OCI-M2 (cell line): Measurements from ENCODE around the gene UBXN11.

Experiments
- DNase-seq: peaks from one replicate; lab custom pipeline; 2025; ENCODE audit not compliant: unreplicated experiment; lab: John Stamatoyannopoulos, UW

The UBXN11 gene, protein sequence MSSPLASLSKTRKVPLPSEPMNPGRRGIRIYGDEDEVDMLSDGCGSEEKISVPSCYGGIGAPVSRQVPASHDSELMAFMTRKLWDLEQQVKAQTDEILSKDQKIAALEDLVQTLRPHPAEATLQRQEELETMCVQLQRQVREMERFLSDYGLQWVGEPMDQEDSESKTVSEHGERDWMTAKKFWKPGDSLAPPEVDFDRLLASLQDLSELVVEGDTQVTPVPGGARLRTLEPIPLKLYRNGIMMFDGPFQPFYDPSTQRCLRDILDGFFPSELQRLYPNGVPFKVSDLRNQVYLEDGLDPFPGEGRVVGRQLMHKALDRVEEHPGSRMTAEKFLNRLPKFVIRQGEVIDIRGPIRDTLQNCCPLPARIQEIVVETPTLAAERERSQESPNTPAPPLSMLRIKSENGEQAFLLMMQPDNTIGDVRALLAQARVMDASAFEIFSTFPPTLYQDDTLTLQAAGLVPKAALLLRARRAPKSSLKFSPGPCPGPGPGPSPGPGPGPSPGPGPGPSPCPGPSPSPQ

DNA sequence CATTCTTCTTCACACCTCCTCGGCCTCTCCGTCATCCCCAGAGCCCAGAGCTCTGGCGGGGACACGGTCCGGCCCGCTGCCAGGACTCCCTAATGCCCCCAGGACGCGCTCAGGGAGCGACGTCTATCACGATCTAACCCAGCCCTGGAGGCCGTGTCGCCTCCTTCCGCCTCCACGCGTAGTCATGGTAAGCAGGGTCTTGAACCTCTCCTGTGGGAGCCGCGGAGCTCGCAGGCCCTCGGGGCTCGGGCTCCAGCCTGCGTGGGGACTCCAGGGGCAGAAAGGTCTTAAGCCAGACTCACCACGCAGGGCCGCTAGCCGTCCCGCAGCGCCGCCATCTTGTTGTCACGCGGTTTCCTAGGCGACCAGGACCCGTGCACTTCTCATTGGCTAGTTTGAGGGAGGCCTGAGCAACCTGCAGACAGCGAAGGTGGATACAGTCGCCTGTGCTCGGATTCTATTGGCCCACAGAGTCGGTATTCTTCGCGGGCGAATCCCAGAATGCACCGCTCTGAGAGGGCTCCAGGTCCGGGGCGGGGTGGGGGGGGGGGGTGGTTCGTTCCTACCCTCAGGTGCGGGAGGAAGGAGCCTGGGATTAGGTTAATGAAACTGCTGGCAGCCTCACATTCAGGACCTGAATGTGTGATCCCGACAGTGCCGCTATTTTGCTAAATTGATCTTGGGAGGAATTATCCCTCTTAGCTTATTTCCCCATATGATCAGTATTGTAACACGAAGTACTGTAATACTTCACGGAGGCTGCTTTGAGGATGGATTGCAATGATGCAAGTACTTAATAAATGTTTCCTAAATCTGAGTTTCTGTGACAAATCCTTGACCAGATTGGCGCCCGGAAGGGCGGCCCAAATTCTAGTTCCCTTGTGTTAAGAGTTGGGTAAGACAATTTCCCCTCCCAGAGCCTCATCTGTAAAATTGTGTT lies at the start of gene UBXN11:
TSS of gene UBXN11 (minus strand) at position 347 of the 940 bp plus-strand sequence. CDS start 3,753 bp downstream, outside the sequence.
- peak; percentile 64 for DNase-seq

DNA sequence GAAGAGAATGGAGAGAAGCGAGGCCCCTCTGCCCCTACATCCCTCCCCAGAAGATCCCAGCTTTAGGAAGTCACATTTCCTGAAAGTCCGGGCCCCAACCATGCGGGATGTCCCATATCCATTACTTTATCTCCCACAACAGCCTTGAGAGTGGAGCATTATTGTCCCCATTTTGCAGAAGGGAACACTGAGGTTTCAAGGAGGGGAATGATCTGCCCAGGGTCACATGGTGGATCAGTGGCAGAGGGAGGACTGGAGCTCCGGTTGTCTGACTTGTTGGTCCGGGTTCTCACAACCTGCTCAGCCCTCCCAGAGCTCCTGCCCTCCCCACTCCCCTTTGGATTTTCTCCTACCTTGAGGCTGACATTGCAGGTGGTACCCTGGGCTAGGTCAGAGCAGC lies 49.7 kb upstream of the UBXN11 start:
- DNase-seq, result no peak

DNA sequence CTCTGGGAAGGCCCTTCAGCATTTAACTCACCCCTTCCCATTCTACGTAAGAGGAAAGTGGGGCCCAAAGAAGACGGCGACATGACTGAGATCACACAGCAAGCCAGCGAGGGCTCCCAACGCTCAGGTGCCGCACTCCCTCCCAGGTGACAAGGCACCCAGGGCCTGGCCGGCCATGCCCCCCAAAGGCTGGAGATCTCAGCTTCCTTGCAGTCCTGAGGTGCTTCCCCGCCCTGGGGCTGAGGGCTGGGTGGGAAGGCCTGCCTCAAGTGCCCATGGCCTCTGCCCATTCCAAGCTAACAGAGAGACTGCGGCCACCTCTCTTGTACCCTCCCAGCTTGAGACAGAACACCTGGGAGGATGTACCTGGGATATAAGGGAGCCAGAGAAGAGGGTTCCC lies 48.5 kb upstream of the UBXN11 start:
- DNase-seq, result no peak

DNA sequence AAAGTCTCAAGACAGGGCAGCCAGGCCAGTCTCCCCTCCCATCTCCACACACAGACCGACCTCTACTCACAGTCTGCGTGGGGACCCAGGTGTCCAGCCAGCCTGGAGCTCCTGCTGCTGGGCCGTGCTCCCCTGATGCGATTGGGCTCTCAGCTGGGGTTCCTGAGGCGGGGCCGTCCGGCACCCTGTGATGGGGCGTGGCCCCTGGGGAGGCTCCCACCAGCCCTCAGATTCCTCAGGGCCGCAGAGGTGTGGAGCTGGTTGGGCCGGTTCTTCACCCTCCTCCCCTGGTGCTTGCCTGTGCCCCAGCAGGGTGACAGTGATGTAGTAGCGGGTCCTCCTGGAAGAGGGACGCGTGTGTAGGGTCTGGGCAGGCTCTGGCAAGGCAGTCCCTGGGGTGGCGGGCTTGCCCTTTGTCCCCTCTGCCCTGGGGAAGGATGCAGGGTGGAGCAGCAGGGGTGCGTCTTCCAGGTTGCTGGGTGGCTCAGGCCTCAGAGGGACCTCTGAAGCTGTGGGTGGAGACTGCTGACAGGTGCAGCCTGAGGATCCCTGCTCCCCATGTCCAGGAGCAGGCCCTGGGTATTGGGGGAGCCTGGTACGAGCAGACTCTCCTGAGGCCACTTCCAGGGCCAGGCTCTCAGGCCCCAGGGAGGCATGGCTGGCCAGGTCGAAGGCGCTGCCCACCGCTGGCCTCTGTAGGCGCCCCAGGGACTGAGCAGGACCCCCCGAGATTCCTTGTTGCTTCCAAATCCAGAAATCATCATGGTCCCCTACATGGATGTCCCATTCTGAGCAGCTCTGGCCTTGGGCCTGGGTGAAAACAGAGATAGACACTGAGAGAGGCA lies 47.8 kb upstream of the UBXN11 start, which contains the start of gene CRYBG2:
TSS of gene CRYBG2 (minus strand) at position 155 of the 845 bp plus-strand sequence. CDS start 7,473 bp downstream, outside the sequence.
- DNase-seq, result no peak

DNA sequence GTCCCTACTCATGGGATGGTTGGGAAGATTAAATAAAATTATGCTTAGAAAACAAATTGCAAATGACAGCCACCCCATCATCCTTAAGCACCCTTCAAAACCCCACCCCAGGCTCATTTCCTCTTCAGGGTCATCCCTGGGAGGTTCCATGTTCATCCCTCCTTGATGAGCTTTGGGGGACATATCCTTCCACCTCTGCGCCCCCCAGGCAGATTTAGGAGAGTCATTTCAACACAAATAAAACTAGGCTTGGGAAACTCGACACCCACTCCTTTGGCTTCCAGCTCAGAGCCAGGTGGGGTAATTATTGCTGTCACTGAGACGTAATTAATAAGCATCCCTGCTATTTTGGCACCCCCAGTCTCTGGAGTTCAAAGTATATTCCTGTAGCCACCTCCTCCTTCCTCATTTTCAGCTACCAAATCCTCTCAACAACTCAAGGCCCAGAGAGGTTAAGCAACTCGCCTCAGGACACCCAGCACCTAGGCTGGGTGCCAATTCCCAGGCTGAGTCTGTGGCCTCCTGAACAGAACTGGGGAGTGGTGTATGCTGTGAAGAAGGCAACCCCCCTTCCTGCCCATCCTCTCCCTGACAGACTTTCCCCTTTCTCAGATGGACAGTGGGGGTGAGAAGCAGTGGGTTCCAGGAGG lies 46.9 kb upstream of the UBXN11 start:
- no peak for DNase-seq

DNA sequence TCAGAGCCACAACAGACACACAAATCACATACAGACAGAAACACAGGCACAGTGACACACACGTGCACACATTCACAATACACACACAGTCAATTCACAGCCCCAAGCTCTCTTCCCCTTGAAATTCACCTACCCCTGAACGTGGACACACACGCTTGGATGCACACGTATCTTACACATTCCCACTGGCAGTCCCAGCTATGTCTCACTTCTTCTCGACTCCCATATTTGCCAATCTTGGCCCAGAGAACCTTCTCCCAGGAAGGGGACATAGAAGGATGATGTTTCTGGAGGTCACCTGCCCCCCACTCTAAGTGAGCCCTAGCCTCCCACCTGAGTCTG lies 45.9 kb upstream of the UBXN11 start:
- DNase-seq, result no peak

DNA sequence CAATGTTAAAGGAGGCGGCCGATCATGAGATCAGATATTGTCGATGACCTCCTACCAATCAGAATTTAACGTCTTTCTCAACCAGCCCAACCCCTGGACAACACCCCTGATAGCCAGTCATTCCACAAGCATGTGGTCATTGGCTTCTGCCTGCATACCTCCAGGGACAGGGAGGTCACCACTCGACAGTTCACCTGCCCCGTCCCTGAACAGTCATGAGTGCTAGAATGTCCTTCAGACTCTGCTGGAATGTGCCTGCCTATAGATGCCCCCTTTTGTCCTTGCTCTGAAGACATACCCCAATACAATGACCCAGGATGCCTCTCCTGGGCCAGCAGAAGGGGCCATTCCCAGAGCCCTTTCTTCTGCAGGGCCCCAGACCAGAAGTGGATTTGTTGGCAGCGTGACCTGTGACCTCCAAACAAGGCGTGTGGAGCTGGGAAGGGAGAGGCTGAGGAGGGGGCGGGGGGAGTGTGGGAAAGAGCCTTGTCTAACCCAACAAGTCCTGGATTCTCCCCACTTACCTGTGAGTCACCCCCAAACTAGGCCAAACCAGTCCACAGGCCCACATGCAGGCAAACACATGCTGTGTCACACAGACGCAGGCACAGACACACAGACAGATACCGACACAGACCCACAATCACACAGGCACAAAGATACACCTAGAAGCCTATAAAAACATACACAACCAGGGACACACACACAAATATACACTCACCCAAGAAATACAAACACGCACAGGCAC lies 45.3 kb upstream of the UBXN11 start:
- no peak for DNase-seq

DNA sequence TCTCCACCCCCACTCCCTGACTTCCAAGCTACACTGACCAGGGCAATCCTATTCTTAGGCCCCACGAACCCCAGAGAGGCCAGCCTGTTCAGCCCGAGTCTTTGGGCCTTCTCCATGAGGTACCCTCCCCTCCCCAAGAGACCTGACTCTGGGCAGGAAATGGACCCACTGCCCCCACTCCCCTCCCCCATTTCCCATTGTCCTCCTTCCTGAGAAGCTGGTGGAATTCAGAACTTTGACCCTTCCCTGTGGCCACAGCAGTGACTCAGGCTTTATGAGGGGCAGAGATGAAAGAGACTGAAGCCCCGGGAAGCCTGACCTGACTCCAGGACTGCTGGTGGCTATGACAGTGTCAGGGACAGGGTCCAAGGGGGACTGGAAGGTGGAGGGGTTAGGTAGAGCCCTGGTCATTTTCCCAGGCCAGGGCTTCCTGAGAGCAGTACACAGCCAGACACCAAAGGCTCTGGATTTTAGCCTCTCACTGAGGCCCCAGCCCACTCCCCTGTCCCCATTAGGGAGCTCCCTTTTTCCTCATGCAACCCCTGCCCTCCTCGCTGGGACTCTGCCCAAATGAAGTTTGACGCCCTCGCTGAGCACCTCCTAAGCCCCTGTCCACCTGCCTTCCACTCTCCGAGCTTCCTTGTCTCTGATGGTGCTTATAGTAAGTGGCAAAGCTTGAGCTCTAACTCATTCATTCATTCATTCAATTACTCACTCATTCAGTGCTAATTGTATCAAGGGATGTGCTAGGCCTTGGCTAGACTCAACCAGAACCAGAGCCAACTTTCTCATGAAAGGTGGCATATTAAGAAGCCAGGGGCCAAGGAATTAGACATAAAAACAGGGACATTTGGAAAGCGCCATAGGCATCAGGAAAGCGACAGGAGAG lies 44.5 kb upstream of the UBXN11 start:
- DNase-seq, result no peak

DNA sequence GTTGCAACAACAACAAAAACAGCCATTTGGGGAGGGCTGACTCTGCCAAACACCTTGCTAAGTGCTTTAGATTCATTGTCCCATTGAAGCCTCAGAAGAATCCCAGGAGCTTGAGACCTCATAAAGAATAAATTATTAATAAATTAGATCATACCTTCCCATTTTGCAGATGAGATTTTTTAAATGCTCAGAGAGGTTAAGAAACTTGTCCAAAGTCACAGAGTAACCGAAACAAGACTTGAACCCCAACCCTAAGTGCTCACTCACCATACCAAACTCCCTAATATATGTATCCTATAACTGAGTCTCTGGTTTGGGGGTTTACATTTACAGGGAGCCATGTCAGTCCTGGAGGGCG lies 43.9 kb upstream of the UBXN11 start:
- DNase-seq, result no peak

DNA sequence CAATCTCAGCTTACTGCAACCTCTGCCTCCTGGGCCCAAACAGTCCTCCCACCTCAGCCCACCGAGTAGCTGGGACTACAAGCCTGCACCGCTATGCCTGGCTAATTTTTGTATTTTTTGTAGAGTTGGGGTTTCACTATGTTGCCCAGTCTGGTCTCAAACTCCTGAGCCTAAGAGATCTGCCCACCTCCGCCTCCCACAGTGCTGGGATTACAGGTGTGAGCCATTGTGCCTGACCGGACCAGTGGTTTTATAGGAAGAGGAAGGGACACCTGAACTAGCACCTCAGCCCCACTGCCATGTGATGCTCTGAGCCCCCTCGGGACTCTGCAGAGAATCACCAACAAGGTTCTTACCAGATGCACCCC lies 43.4 kb upstream of the UBXN11 start:
- DNase-seq, result no peak

DNA sequence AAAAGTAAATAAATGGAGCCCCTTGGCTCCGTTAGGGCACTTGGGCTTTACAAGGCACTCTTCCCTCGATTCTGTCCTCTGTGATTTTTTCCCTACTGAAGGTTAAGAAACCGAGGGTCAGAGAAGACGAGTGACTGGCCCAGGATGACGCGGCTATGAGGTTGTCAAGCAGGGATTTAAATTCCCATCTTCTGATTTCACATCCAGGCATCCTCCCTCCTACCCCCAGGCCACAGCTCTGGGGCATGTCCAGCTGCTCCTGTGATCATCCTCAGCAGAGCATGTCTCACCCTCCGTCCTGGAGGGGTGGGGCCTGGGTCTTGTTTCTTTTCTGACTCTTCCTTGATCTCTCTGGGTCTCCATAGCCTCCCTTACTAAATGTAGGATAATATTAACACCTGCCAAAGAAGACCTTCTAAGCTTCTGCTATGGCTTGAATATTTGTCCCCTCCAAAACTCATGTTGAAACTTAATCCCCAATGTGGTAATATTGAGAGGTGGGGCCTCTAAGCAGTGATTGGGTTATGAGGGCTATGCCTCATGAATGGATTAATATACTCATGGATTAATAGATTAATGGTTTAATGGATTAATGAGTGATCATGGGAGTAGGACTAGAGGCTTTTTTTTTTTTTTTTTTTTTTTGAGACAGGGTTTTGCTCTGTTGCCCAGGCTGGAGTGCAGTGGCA lies 42.9 kb upstream of the UBXN11 start:
- DNase-seq, result no peak

DNA sequence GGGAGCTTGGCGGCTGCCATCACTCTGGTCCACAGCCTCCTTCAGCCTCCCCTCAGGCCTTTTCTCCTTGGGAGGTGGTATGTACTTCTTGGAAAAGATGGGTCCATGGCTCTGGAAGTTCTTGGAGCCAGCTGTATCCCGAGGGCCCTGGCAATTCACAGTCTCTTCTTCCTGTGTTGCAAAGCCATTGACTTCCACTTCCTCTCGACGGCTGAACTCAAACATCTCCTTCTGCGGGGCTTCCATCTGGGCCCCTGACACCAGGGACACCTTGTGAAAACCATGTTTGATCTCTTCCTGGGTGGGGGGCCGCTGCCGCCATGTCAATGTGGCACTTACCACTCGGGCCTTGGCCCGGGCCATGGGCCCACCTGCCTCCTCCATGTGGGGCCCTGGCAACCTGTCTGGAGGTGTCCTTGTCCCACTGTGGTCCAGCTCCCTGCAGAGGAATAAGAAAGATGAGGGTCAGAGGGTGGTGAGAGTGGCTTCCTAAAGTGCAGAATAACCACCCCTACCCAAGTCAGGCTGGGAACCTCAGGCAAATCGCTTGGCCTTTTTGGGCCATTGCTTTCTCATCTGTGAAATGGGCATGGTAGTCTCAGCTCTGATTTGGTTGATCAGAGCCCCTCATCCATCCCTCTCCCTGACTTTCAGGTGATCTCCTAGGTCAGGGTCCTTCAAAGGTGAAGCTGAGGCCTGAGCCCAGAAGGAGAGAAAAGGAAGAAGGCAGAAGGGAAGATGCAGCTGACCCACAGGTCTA lies 40.0 kb upstream of the UBXN11 start:
- no peak for DNase-seq

DNA sequence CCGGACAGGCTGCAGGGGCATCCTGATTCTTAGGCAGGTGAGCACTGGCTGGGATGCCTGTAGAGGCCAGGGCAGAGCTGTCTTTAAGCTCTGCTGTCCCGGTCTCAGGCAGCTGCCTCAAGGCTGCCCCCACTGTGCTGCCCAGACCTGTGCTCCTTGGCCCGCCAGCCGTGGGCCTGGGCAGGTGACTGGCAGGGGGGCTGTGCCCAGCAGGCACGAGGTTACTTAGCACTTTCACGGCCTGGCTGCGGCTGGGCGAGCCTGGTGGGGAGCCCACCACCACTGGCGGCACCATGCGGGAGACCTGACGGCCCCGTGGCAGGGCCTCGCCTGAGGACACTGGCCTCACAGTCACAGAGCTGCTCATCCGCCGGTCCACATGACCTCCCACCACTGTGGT lies 39.3 kb upstream of the UBXN11 start:
- DNase-seq, result no peak

DNA sequence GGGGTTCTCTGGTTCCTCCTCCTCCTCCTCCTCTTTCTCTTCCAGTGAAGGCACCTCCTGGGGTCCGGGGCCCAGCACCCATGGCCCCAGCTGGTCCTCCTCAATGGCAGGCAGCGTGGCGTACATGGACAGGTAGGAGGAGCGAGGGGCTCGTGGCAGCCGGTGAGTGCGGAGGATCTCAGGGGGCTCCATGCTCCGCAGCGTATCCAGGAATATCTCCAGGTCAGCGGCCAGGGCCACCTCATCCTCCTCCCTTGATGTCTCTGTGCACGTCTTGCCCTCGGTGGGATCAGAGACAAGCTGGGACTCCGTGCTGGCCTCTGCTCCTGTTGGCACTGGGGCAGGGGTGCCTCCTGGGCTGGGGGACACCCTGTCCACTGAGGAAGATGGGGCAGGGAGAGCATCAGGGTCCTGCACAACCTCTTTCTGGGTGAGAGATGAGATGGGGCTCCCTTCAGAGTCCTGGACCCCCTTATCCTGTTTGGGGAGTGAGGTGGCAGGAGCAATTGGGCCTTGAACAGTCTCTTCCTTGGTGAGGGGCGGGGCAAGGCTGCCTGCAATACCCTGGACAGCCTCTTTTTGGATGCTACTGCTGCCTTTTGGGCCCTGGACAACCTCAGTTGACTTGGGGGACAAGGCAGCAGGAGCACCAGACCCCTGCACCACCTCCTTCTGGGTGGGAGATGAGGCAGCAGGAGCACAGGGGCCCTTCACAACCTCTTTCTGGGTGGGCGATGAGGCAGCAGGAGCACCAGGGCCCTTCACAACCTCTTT lies 37.9 kb upstream of the UBXN11 start:
- no peak for DNase-seq

DNA sequence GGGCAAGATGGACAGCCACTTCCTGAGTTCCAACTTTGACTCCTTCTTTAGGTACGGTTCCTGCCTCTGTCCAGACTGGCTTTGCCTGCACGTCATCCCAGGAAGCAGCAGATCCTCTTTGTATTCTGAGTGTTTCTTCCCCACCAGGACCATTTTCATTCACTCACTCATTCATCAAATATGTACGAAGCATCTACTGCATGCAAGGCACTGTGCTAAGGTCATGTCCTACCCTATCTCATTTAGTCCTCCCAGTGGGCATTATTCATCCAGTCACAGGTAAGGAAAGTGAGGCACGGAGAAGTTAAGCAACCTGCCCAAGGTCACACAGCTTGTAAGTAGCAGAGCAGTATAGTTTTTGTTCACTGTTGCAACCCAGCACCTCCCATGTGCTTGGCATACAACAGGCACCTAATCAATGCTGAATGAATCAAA lies 33.6 kb upstream of the UBXN11 start:
- DNase-seq, result no peak

DNA sequence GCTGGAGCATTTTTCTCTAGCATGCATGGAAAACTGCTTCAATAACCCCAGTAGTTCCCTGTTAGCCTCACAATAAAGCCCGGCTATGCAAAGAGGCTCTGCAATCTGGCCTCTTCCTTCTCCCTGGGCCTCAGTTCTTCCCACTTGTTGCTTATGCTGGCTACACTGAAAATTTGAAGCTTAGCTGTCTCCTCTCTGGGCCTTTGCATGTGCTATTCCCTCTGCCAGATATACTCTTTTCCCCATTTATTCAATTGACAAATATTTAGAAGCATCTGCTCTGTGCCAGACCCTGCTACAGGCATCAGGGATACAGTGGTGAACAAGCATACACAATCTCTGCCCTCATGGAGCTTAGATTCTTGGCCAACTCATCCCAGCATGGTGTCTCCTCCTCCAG lies 32.2 kb upstream of the UBXN11 start:
- no peak for DNase-seq

DNA sequence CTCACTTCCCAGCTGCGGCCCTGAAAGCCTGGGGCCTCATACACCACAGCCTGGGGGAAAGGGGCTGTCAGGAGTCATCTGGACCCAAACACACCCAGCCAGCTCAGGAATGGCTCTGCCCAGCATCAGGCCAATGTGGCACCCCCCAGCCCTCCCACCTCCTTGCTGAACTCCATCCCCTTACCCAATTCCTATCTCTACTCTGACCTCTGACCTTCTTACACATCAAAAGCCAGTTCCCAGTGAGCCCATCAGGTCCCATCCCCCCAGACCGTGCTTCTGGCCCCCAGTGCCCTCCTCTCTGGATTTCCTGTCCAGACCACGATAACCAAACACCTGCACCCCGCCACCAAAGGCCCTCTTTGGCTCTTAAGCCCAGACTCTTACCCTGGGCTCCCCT lies 31.2 kb upstream of the UBXN11 start:
- no peak for DNase-seq
